GM18517 (cell line): ENCODE measurements around the gene ZNF462.

Source experiments
- ATAC-seq: cut with Tn5 transposase; IDR thresholded peaks from one replicate; pipeline ENCODE4 v1.9.1; 2021; ENCODE audit warnings: mild to moderate bottlenecking, moderate library complexity; ENCODE audit not compliant: unreplicated experiment

ZNF462 gene

GRCh38 chr9:106861640-106862109 is 1.3 kb upstream of the ZNF462 start:
- ATAC-seq: no peak

GRCh38 chr9:106862110-106862820 is 701 bp upstream of the ZNF462 start:
- no peak for ATAC-seq

GRCh38 chr9:106864373-106865143 is 1.6 kb downstream of the ZNF462 start:
- no peak for ATAC-seq

GRCh38 chr9:106866243-106866642 is 3.3 kb downstream of the ZNF462 start:
- ATAC-seq: no peak

- ATAC-seq: no peak
Observed at GRCh38 chr9:106867286-106867685, 4.3 kb downstream of the ZNF462 start.

- no peak for ATAC-seq
Observed at GRCh38 chr9:106868087-106868486, 5.1 kb downstream of the ZNF462 start.

- no peak for ATAC-seq
Observed at GRCh38 chr9:106868565-106868964, 5.6 kb downstream of the ZNF462 start.

GRCh38 chr9:106869028-106869427 is 6.1 kb downstream of the ZNF462 start:
- no peak for ATAC-seq

- ATAC-seq: no peak
Observed at GRCh38 chr9:106869458-106869857, 6.5 kb downstream of the ZNF462 start.

GRCh38 chr9:106872641-106873040 is 9.7 kb downstream of the ZNF462 start:
- no peak for ATAC-seq

GRCh38 chr9:106874031-106874430 is 11.1 kb downstream of the ZNF462 start:
- no peak for ATAC-seq

- no peak for ATAC-seq
Observed at GRCh38 chr9:106874652-106875051, 11.7 kb downstream of the ZNF462 start.

GRCh38 chr9:106875529-106875928 is 12.6 kb downstream of the ZNF462 start:
- no peak for ATAC-seq

- no peak for ATAC-seq
Observed at GRCh38 chr9:106877345-106877744, 14.4 kb downstream of the ZNF462 start.

- no peak for ATAC-seq
Observed at GRCh38 chr9:106878081-106878837, 15.3 kb downstream of the ZNF462 start.

GRCh38 chr9:106878934-106879333 is 16.0 kb downstream of the ZNF462 start:
- ATAC-seq: no peak

GRCh38 chr9:106879439-106879882 is 16.5 kb downstream of the ZNF462 start:
- no peak for ATAC-seq

- no peak for ATAC-seq
Observed at GRCh38 chr9:106880081-106880480, 17.1 kb downstream of the ZNF462 start.

- no peak for ATAC-seq
Observed at GRCh38 chr9:106880863-106881262, 17.9 kb downstream of the ZNF462 start.

GRCh38 chr9:106883030-106883429 is 20.1 kb downstream of the ZNF462 start:
- ATAC-seq: no peak

GRCh38 chr9:106883626-106884190 is 20.7 kb downstream of the ZNF462 start:
- no peak for ATAC-seq
